SK-N-SH treated with all-trans-retinoic acid at 6 μM for 48 hours (cell line): ENCODE data around the gene STK4.

Source experiments
- ARNTL ChIP-seq: fragments of 450-650 bp; formaldehyde crosslinking; IDR thresholded peaks from 2 replicates; pipeline ENCODE4 v1.5.0; 2020; ENCODE audit warnings: low read depth, mild to moderate bottlenecking, moderate library complexity, borderline replicate concordance
- ESRRG ChIP-seq: fragments of 250-450 bp; sonication (Bioruptor Pico); IDR thresholded peaks from 2 replicates; pipeline ENCODE4 v1.6.1; 2021; ENCODE audit warnings: mild to moderate bottlenecking
- RARB ChIP-seq: fragments of 250-450 bp; sonication (Bioruptor Pico); IDR thresholded peaks from 2 replicates; pipeline ENCODE4 v1.8.0; 2021; ENCODE audit warnings: mild to moderate bottlenecking, moderate library complexity
- TOX ChIP-seq: fragments of 250-450 bp; sonication (Bioruptor Pico); IDR thresholded peaks from 2 replicates; pipeline ENCODE4 v1.8.0; 2021; ENCODE audit warnings: mild to moderate bottlenecking, moderate library complexity, borderline replicate concordance
- ZNF565 ChIP-seq: fragments of 450-650 bp; formaldehyde crosslinking; conservative IDR thresholded peaks from 2 replicates; pipeline ENCODE4 v1.5.0; 2020; ENCODE audit warnings: low read depth, mild to moderate bottlenecking, moderate library complexity

GRCh38 chr20:44924541-44924940, 41.8 kb upstream of the STK4 start:
- TF ChIP-seq ZNF565 (CRISPR knock-in tag) (no peak), ESRRG (CRISPR knock-in tag) (no peak), RARB (CRISPR knock-in tag) (no peak), TOX (CRISPR knock-in tag) (no peak), ARNTL (CRISPR knock-in tag) (no peak)
